BE2C (cell line): ENCODE data around the gene VPS9D1.
"Not testable (repeated sequence)": the region's sequence is repeated elsewhere in the genome, so short reads cannot be mapped to it uniquely, and the experiment has no call there.

ENCODE experiments used
- DNase-seq: peaks from one replicate; pipeline ENCODE4 v3.0.0-alpha.2; 2020
- H3K27me3 ChIP-seq: fragments of 250-450 bp; sonication (Bioruptor Pico); 2 replicates; pipeline ENCODE4 v1.5.1; 2020; ENCODE audit warnings: mild to moderate bottlenecking
- H3K36me3 ChIP-seq: fragments of 250-450 bp; sonication (Bioruptor Pico); 2 replicates; pipeline ENCODE4 v1.5.1; 2020; ENCODE audit warnings: mild to moderate bottlenecking
- H3K4me1 ChIP-seq: fragments of 250-450 bp; sonication (Bioruptor Pico); 2 replicates; pipeline ENCODE4 v1.5.1; 2020
- H3K4me3 ChIP-seq: 2 replicates; pipeline ENCODE4 v1.5.1; 2011; ENCODE audit warnings: low read depth, low read length
- H3K9me3 ChIP-seq: fragments of 250-450 bp; sonication (Bioruptor Pico); 2 replicates; pipeline ENCODE4 v1.5.1; 2020
- CTCF ChIP-seq: IDR thresholded peaks from 2 replicates; pipeline ENCODE4 v1.5.1; 2012; ENCODE audit warnings: mild to moderate bottlenecking, low read depth, low read length

VPS9D1 gene

GRCh38 chr16:89693289-89693731 is 27.4 kb downstream of the VPS9D1 start:
- peaks cover 47% of the 10 kb centered on the region for H3K36me3 ChIP-seq
- no peaks in the 10 kb centered on the region for H3K27me3 ChIP-seq
- TF ChIP-seq CTCF, result no peak
- peaks cover 16% of the 10 kb centered on the region for H3K4me1 ChIP-seq
- H3K9me3 ChIP-seq, result no peaks in the 10 kb centered on the region
- no peak for DNase-seq
- no peak overlapping the region for H3K4me3 ChIP-seq

- Histone ChIP-seq H3K4me3 (no peak overlapping the region), H3K9me3 (no peaks in the 10 kb centered on the region), H3K4me1 (peaks cover 6% of the 10 kb centered on the region), H3K27me3 (no peaks in the 10 kb centered on the region), H3K36me3 (peaks cover 47% of the 10 kb centered on the region)
- TF ChIP-seq CTCF, result no peak
- no peak for DNase-seq
These were observed 28.6 kb downstream of the VPS9D1 start for GRCh38 chr16:89691986-89692569.

- TF ChIP-seq CTCF, result no peak
- Histone ChIP-seq H3K4me1 (no peaks in the 10 kb centered on the region; the same call in 1 of the 2 replicates), H3K27me3 (no peaks in the 10 kb centered on the region), H3K9me3 (no peaks in the 10 kb centered on the region), H3K36me3 (peaks cover 40% of the 10 kb centered on the region), H3K4me3 (no peak overlapping the region)
- no peak for DNase-seq
These were observed 29.3 kb downstream of the VPS9D1 start for GRCh38 chr16:89691231-89691985.

- Histone ChIP-seq H3K9me3 (no peaks in the 10 kb centered on the region), H3K4me3 (no peak overlapping the region), H3K4me1 (no peaks in the 10 kb centered on the region; the same call in 1 of the 2 replicates), H3K36me3 (peaks cover 32% of the 10 kb centered on the region), H3K27me3 (no peaks in the 10 kb centered on the region)
- TF ChIP-seq CTCF, result no peak
- DNase-seq, result no peak
These were observed 30.3 kb downstream of the VPS9D1 start for GRCh38 chr16:89690392-89690901.

- not testable (repeated sequence) for H3K27me3 ChIP-seq, DNase-seq, H3K4me1 ChIP-seq, H3K4me3 ChIP-seq, H3K9me3 ChIP-seq
- H3K36me3 ChIP-seq, result peaks cover 30% of the 10 kb centered on the region
These were observed 31.1 kb downstream of the VPS9D1 start for GRCh38 chr16:89689621-89690020.

GRCh38 chr16:89689142-89689541 is 31.6 kb downstream of the VPS9D1 start:
- no peak for TF ChIP-seq CTCF
- no peak overlapping the region for H3K4me3 ChIP-seq
- no peaks in the 10 kb centered on the region for H3K27me3 ChIP-seq
- H3K36me3 ChIP-seq, result peaks cover 30% of the 10 kb centered on the region
- no peak for DNase-seq
- H3K9me3 ChIP-seq, result no peaks in the 10 kb centered on the region
- H3K4me1 ChIP-seq, result no peaks in the 10 kb centered on the region; the same call in 1 of the 2 replicates
